Cardiac septum (tissue), 1 donor: ENCODE measurements around the gene HCN4. TPM values are rescaled to one million over a fixed set of nuclear protein-coding genes. Genes with fewer than 3 reads are reported as not detected.

Experiments
- DNase-seq: peaks from one replicate; pipeline ENCODE4 v3.0.0-alpha.2; 2020; ENCODE audit warnings: low spot score
- intact Hi-C: fragments of 100-400 bp; cut with DNase I; formaldehyde crosslinking; loops from one replicate; pipeline ENCODE4 v1.14.0; 2022
- total RNA-seq: library from RNA; stranded (reverse); fragmentation: NEBNext Ultra II Directional; extraction: Animal tissue kit (Norgen Biotek cat#: 25700); gene quantifications from one replicate; pipeline ENCODE4 v1.2.1, GENCODE V29; 2021
- donor health status: DM: no; HTN: no; CAD: no.

Gene HCN4
- total RNA-seq, 1 donor from 2014 or later, result 6.2 TPM

- DNase-seq, result peak; percentile 43
- intact Hi-C loops, result no loop called here
Observed at GRCh38 chr15:73331501-73331900, 37.3 kb downstream of the HCN4 start.

- peak; percentile 70 for DNase-seq
- intact Hi-C loops, result no loop called here
Observed at GRCh38 chr15:73330206-73331051, 38.3 kb downstream of the HCN4 start.

DNA sequence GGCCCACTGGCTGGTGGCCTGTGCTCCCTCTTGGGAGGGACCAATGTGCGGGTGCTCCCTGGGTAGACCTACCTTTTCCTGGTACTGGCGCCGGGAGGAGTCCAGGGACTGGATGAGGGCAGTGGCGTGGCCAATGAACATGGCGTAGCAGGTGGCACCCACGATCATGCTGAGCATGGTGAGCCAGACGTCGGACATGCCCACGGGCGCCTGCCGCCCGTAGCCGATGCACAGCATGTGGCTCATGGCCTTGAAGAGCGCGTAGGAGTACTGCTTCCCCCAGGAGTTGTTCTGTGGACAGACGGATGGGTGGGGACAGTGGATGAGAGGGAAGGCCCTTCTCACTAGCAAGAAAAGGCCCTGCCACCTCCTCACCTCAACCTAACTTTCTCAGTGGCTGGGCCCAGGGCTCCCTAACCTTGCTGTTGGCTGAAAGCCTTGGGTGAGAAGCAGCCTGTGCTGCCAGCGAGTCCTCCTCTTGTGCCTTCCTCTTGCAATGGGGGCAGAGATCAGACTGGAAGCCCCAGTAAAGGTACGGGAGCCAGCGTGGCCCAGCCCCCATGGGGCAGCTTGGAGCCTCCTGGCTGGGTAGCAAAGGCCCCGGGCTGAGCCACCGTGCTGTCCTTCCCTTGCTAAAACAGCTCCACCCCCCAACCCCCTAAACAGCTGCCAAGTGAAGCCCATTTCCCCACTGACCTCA lies 39.1 kb downstream of the HCN4 start:
- intact Hi-C loops, result loop anchor here (10.0 kb wide), 1 partner anchor 375 kb away; no protein-coding TSS in a partner anchor
- DNase-seq, result peak; percentile 63

GRCh38 chr15:73328981-73329380 lies 39.8 kb downstream of the HCN4 start:
- intact Hi-C loops, result loop anchor here (10.0 kb wide), 1 partner anchor 376 kb away; no protein-coding TSS in a partner anchor
- peak; percentile 67 for DNase-seq

DNA sequence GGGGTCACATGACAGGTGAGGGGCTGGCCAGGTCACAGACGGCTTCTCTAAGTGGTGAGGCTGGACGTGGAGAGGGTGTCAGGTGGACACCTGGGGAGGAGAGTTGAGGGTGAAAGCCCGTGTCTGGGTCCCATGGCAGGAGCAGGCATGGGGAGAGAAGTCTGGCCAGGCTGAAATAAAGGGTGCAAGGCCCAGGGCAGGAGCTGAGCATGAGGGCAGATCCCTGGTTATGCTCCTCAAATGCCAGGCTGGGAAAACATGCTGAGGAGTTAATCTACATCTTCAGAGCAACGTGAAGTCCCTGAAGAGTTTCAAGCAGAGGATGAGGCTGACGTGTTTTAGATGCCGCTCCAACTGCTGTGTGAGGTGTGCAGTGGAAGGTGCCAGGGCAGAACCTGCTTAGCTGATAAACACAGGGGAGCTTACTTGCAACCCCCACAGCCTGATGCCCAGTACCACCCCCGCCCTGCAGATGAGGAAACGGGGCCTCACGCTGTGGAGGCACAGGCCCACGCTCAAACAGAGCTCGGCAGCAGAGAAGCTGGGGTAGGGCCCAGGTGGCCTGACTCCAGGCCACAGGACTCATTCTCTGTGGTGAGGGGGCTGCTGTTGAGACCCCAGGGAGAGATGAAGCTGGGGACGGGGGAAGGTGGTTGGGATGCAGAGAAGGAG lies 40.5 kb downstream of the HCN4 start:
- DNase-seq, result peak; percentile 66
- intact Hi-C loops, result loop anchor here (10.0 kb wide), 1 partner anchor 377 kb away; no protein-coding TSS in a partner anchor

DNA sequence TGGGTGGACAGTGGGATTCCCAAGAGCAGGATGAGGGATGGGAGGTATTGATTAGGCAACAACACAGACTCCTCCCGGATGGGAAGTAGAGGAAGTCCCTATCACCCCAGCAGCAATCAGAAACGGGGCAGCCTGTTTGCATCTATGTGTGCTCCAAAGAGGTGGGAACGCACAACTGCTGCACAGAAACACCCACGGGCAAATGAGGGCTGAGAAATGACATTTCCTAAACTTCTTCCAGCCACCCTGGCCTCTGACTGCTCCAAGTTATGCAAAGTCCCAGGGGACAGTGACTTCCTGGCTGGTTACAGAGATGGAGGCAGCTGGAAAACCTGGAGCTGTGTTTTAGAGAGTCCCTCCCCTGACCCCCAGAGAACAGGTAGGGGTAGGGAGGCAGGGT lies 42.6 kb downstream of the HCN4 start:
- peak; percentile 65 for DNase-seq
- intact Hi-C loops, result loop anchor here (10.0 kb wide), 1 partner anchor 379 kb away; no protein-coding TSS in a partner anchor

DNA sequence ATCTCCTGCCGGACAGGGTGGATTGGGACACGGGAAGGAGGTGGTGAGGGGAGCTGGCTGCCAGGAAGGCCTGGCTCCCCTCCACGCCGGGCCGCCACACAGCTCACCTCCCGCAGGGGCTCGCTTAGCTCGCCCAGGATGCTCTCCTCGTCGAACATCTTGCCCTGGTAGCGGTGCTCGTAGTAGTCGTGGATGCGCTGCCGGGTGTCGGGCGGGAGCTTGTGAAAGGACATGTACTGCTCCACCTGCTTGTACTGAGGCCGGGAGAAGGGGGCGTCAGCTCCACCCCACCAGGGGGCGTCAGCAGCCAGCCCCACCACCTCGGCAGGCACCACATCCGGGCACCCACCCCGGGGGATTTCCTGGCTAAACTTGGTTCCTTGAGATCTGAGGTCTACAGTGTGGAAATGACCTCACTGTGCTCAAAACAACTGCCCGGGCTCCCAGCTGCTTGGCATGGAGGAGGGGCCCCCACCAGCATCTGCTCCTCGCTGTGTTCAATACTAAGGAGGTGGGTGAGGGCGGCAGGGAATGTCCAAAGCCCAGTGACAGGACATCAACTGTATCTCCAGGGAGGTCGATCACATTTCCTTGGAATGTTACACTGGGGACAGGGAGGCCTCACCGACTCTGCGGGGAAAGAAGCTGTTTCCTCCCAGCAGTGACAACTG lies 43.4 kb downstream of the HCN4 start:
- intact Hi-C loops, result loop anchor here (10.0 kb wide), 1 partner anchor 379 kb away; no protein-coding TSS in a partner anchor
- DNase-seq, result peak; percentile 67

DNA sequence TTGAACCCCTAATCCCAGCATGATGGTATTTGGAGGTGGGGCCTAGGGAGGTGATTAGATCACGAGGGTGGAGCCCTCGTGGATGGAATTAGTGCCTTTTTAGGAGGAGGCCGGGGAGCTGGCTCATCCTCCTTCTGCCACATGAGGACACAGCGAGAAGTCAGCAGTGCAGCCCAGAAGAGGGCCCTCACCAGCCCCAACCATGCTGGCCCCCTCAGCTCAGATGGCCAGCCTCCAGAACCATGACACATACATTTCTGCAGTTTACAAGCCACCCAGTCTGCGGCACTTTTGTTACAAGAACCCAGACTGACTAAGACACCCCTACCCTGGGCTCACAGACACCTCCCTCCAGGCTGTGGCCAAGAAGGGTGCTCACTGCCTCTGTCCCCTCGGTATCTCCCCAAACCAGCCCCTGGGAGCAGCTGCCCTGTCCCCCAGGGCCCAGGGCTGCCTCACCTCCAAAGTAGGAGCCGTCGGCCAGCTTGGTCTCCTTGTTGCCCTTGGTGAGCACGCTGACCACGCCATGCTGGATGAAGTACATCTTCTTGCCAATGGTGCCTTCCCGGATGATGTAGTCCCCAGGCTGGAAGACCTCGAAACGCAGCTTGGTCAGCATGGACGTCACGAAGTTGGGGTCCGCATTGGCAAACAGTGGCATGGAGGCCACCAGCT lies 44.1 kb downstream of the HCN4 start:
- peak; percentile 63 for DNase-seq
- intact Hi-C loops, result loop anchor here (10.0 kb wide), 1 partner anchor 380 kb away; no protein-coding TSS in a partner anchor

DNA sequence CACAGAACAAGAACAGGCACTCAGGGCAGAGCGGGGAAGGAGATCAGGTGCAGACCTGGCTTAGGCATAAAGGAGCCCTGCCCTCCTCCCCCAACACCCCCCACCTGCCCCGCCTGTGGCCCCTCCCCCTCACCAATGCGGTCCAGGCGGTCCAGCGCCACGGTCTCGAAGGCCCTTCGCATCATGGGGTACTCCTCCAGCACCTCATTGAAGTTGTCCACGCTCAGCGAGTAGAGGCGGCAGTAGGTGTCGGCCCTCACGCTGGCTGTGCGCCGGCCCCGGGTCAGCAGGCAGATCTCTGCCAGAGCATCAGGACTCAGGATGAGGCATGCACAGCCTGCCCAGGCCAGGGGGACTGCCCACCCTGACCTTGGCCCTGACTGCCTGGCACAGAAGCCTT lies 44.8 kb downstream of the HCN4 start:
- intact Hi-C loops, result loop anchor here (10.0 kb wide), 1 partner anchor 381 kb away; no protein-coding TSS in a partner anchor
- DNase-seq, result peak; percentile 56

DNA sequence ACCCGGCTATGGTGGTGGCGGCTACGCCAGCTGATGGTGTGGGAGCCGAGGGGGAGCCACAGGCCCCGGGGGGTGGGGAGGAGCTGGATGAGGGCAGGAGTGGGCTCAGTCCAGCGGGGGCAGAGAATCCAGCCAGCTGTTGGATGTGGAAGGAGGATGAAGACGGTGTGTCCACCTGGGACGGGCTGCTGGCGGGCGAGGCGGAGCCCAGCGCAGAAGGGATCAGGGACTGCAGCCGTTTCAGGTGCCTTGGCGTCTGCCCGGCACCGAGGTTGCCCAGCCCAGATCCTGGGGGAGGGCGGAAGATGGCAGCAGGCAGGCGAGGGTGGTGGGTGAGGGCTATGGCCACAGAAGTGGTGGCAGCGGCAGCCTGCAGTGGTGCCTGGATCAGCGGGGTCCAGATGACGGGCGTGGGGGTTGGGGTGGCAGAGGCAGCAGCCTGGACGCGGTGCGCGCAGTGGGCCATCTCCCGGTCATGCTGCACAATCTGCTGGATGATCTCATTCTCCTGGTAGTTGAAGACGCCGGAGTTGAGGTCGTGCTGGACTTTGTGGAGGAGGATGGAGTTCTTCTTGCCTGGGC lies 45.3 kb downstream of the HCN4 start:
- intact Hi-C loops, result loop anchor here (10.0 kb wide), 1 partner anchor 381 kb away; no protein-coding TSS in a partner anchor
- DNase-seq, result peak; percentile 66

- DNase-seq, result peak; percentile 71
- intact Hi-C loops, result loop anchor here (10.0 kb wide), 1 partner anchor 382 kb away; no protein-coding TSS in a partner anchor
Observed at GRCh38 chr15:73322665-73323373, 45.9 kb downstream of the HCN4 start.

- peak; percentile 62 for DNase-seq
- intact Hi-C loops, result loop anchor here (10.0 kb wide), 1 partner anchor 383 kb away; no protein-coding TSS in a partner anchor
Observed at GRCh38 chr15:73321496-73322450, 47.0 kb downstream of the HCN4 start.

GRCh38 chr15:73320619-73321180 lies 48.1 kb downstream of the HCN4 start:
- peak; percentile 56 for DNase-seq
- intact Hi-C loops, result loop anchor here (10.0 kb wide), 1 partner anchor 384 kb away; no protein-coding TSS in a partner anchor

- peak; percentile 39 for DNase-seq
- intact Hi-C loops, result loop anchor here (10.0 kb wide), 1 partner anchor 385 kb away; no protein-coding TSS in a partner anchor
Observed at GRCh38 chr15:73319460-73320245, 49.1 kb downstream of the HCN4 start.
